Adrenal gland (tissue), 12 donors: ENCODE data around the gene TRAF3IP3. TPM values are rescaled to one million over a fixed set of nuclear protein-coding genes. Genes with fewer than 3 reads are reported as not detected.
A peak's percentile ranks its signal among the peaks of the same experiment; 100 is the strongest.

ENCODE experiments used
- DNase-seq, 7 donors: peaks; one replicate each; pipeline ENCODE4 v3.0.0-alpha.2; 2019 to 2020
- H3K27ac ChIP-seq, 5 donors: fragments of 200-600 bp; sonication (generic) in 4 of 5; 1 replicate in 3 of 5; 2 replicates in 2 of 5; pipeline versions ENCODE4 v1.5.1 to v1.8.0; 2016 to 2020; ENCODE audit warnings: mild to moderate bottlenecking in 1 of 5
- H3K27me3 ChIP-seq: fragments of 200-600 bp; 2 replicates; pipeline ENCODE4 v1.8.0; 2021
- H3K36me3 ChIP-seq, 2 donors: fragments of 200-600 bp; replicated peaks in 1 of 2; 1 replicate in 1 of 2; 2 replicates in 1 of 2; pipeline versions ENCODE4 v1.5.1 to v1.8.0; 2018 to 2022
- H3K4me1 ChIP-seq, 2 donors: fragments of 200-600 bp; replicated peaks in 1 of 2; 1 replicate in 1 of 2; 2 replicates in 1 of 2; pipeline versions ENCODE4 v1.5.1 to v1.8.0; 2018 to 2021
- H3K4me3 ChIP-seq, 4 donors: fragments of 200-600 bp; sonication (generic) in 3 of 4; one replicate each; pipeline ENCODE4 v1.5.1; 2016 to 2018
- H3K9me3 ChIP-seq, 3 donors: fragments of 200-600 bp; sonication (generic) in 1 of 3; replicated peaks in 1 of 3; 1 replicate in 2 of 3; 2 replicates in 1 of 3; pipeline versions ENCODE4 v1.5.1 to v1.8.0; 2016 to 2021
- POLR2A ChIP-seq, 2 donors: fragments of 450-650 bp; IDR thresholded peaks; one replicate each; pipeline ENCODE4 v1.6.1; 2017; ENCODE audit warnings: antibody characterized with exemption in 2 of 2, mild to moderate bottlenecking in 2 of 2, moderate library complexity in 1 of 2
- WGBS, 4 donors: extraction: QIAGEN DNeasy Blood & Tissue Kit in 2 of 4; methylation state at CpG; one replicate each; pipeline versions ENCODE4 v1.1.5 to v1.1.7; 2013 to 2017; 5-methylcytosine and 5-hydroxymethylcytosine counted together
- intact Hi-C, 2 donors: fragments of 100-400 bp; cut with DNase I; formaldehyde crosslinking; loops; one replicate each; pipeline versions ENCODE4 v1.14.1 to v1.15.0; 2022 to 2023
- polyA plus RNA-seq, 3 donors: library from polyadenylated mRNA; stranded (reverse); fragments of 200-250 nt in 2 of 3; fragments of 350-450 nt in 1 of 3; fragmentation: Illumina TruSeq in 1 of 3; extraction: RNeasy Lipid Tissue Mini Kit (QIAGEN cat#74804) in 1 of 3; gene quantifications; one replicate each; pipeline ENCODE4 v1.2.3, GENCODE V29; 2013 to 2014
- total RNA-seq, 9 donors: library from RNA; depleted of rRNA in 4 of 9; stranded (reverse); fragments of >200 nt in 4 of 9; fragments of 120-200 nt in 1 of 9; fragmentation: NEBNext Ultra II Directional in 1 of 9; extraction: Animal tissue kit (Norgen Biotek cat#: 25700) in 1 of 9; gene quantifications; one replicate each; pipeline versions ENCODE4 v1.1.0 to v1.2.4, GENCODE V29; 2013 to 2023
- TF ChIP-seq, protein P1 (sequence below), 6 experiments: fragments of 450-650 bp in 4 of 6; fragments of 200-600 bp in 2 of 6; sonication (generic) in 1 of 6; IDR thresholded peaks; 1 replicate in 5 of 6; 2 replicates in 1 of 6; pipeline versions ENCODE4 v1.5.1 to v1.8.0; 2016 to 2021; ENCODE audit warnings: antibody characterized with exemption in 6 of 6, mild to moderate bottlenecking in 2 of 6, moderate library complexity in 1 of 6
- donor health status: healthy with polysubstance abuse.
- donor health status: Bipolar disorder and iron deficiency.
- donor health status: DM: yes; HTN: yes; CAD: no.
- donor health status: DM: no; HTN: no; CAD: no.
- donor health status: DM: no; HTN: no; CAD: no.
- donor health status: DM: yes; HTN: yes; CAD: no.

Gene TRAF3IP3
- total and polyA plus RNA-seq, 12 donors: 0.88 to 9.8 (median 2.0) TPM

DNA sequence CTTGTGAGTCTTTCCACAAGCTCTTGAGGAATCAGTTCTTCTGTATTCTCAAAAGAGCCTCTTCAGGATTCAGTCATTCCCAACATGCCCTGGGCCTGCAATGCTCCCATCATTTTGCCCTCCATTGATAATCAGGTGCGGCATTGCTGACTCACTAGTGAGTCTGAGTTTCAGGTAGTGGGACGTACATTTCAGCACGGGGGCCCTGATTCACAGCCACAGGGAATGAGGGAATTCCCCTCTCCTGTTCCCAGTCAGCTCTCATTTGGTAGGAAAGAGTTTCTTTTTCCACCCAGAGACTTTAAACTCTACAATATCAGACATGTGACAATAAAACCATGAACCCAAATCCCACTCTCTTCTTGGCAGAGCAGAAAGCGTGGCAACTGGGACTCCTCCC is 53.8 kb downstream of the TRAF3IP3 start:
- intact Hi-C loops: no loop called here
- H3K36me3 ChIP-seq: no peaks in the 10 kb centered on the region
- H3K27ac ChIP-seq: no peak overlapping the region
- no peak overlapping the region for H3K4me3 ChIP-seq
- H3K4me1 ChIP-seq: peaks cover 12 to 25% of the 10 kb centered on the region in 2 donors
- DNase-seq: peak in 1 of 7 donors; percentile 14
- H3K9me3 ChIP-seq: no peaks in the 10 kb centered on the region
- TF ChIP-seq, protein P1, sequence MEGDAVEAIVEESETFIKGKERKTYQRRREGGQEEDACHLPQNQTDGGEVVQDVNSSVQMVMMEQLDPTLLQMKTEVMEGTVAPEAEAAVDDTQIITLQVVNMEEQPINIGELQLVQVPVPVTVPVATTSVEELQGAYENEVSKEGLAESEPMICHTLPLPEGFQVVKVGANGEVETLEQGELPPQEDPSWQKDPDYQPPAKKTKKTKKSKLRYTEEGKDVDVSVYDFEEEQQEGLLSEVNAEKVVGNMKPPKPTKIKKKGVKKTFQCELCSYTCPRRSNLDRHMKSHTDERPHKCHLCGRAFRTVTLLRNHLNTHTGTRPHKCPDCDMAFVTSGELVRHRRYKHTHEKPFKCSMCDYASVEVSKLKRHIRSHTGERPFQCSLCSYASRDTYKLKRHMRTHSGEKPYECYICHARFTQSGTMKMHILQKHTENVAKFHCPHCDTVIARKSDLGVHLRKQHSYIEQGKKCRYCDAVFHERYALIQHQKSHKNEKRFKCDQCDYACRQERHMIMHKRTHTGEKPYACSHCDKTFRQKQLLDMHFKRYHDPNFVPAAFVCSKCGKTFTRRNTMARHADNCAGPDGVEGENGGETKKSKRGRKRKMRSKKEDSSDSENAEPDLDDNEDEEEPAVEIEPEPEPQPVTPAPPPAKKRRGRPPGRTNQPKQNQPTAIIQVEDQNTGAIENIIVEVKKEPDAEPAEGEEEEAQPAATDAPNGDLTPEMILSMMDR (IDR thresholded peaks at IDR 0.05): no peak
- no peak for TF ChIP-seq POLR2A (IDR thresholded peaks at IDR 0.05)
- no peaks in the 10 kb centered on the region for H3K27me3 ChIP-seq
- 90 to 94% (median 93%) methylated on average over 2 to 4 of the region's 4 CpGs for WGBS, 4 donors

DNA sequence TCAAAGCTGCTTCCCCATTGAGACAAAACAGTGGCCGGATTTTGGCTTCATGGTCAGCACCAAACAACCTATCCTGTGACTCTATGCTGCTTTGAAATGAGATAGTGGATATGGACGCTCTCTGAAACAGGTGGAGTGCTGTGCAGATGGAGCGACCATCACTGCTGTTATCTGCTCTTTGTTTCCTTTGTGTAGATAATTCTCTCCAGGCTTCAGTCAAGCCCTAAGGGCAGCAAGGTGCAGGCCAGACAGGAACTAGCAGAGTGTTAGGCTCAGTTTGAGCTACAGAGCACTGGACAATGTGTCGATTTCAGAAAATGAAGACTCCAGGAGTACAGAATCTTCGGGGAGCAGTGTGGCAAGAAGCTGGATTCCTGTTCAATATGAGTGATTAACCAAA is 54.9 kb downstream of the TRAF3IP3 start:
- Histone ChIP-seq H3K9me3 (no peaks in the 10 kb centered on the region), H3K4me1 (peaks cover 8 to 24% of the 10 kb centered on the region in 2 donors), H3K27me3 (no peaks in the 10 kb centered on the region), H3K27ac (no peak overlapping the region), H3K4me3 (no peak overlapping the region), H3K36me3 (no peaks in the 10 kb centered on the region)
- no peak for TF ChIP-seq POLR2A (IDR thresholded peaks at IDR 0.05)
- TF ChIP-seq, protein P1 (IDR thresholded peaks at IDR 0.05): no peak
- DNase-seq: no peak
- intact Hi-C loops: no loop called here
- WGBS, 4 donors: 79 to 87% (median 81%) methylated on average over 5 of the region's 5 CpGs

DNA sequence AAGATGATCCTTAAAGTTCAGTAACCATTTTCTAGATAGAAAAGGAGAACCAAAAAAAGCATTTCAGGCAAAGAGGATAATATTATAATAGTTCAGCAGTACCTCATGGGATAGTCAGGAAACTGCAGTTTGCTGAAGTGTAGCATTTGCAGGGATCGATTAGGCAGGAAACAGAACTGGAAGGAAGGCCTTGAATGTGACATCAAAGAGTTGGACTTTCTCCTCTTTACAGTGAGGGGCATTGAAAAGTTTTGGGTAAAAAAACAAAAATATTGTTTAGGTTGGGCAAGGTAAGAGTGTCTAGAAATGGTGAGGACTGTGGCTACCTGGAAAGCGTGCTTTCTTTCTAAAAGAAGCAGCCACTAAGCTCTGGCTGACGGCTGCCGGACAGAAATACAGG is 58.0 kb downstream of the TRAF3IP3 start:
- H3K9me3 ChIP-seq: no peaks in the 10 kb centered on the region
- no peaks in the 10 kb centered on the region for H3K27me3 ChIP-seq
- no peaks in the 10 kb centered on the region for H3K4me1 ChIP-seq
- intact Hi-C loops: no loop called here
- DNase-seq: no peak
- H3K27ac ChIP-seq: no peak overlapping the region
- H3K36me3 ChIP-seq: no peaks in the 10 kb centered on the region
- 78 to 85% (median 82%) methylated on average over 4 of the region's 4 CpGs for whole genome bisulfite sequencing, 4 donors
- no peak for TF ChIP-seq POLR2A (IDR thresholded peaks at IDR 0.05)
- TF ChIP-seq, protein P1 (IDR thresholded peaks at IDR 0.05): no peak
- no peak overlapping the region for H3K4me3 ChIP-seq

DNA sequence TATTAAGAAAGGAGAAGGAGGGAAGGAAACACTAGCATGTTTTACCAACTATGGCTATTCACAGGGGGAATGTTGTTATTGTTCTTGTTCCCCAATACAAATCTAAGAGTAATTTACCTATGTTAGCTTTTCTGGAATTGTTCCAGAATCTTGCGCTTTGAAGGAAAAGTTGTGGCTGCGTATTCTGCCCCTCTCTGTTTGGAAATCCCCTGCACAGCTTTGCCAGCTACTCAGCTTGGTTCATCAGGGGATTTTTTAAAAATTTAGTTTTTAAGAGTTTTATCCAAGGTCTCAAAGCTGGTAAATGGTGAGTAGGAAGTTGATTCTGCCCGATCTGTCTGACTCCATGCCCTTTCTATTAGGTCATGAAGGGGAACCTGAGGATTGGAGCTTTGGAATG is 59.6 kb downstream of the TRAF3IP3 start:
- H3K27ac ChIP-seq: no peak overlapping the region
- intact Hi-C loops: no loop called here
- H3K27me3 ChIP-seq: no peaks in the 10 kb centered on the region
- no peak overlapping the region for H3K4me3 ChIP-seq
- no peaks in the 10 kb centered on the region for H3K9me3 ChIP-seq
- no peak for DNase-seq
- no peaks in the 10 kb centered on the region for H3K4me1 ChIP-seq
- TF ChIP-seq, protein P1 (IDR thresholded peaks at IDR 0.05): no peak
- no peak for TF ChIP-seq POLR2A (IDR thresholded peaks at IDR 0.05)
- no peaks in the 10 kb centered on the region for H3K36me3 ChIP-seq
- 68 to 88% (median 79%) methylated on average over 3 of the region's 3 CpGs for WGBS, 4 donors
